B cell (primary cell): ENCODE data around the gene ATF6B. TPM values are rescaled to one million over a fixed set of nuclear protein-coding genes. Genes with fewer than 3 reads are reported as not detected.

Experiments used
- ATAC-seq: fragments of 200-7000 bp; cut with Tn5 transposase; one replicate; pipeline ENCODE4 v1.10.0; 2021; ENCODE audit warnings: low read depth, mild to moderate bottlenecking, moderate number of reproducible peaks, moderate library complexity
- CTCF ChIA-PET: fragments of 350-600 bp; sonication (Branson Sonifier 250); formaldehyde crosslinking; loops from one replicate; lab custom pipeline; 2021; ENCODE audit warnings: antibody characterized with exemption, inconsistent platforms; lab: Charles Lee
- POLR2A ChIA-PET: fragments of 350-600 bp; sonication (Branson Sonifier 250); formaldehyde crosslinking; loops from one replicate; lab custom pipeline; 2021; ENCODE audit warnings: antibody characterized with exemption; lab: Charles Lee
- DNase-seq: peaks from one replicate; pipeline ENCODE4 v3.0.0; 2013
- H2AFZ ChIP-seq: 2 replicates; pipeline ENCODE4 v1.6.1; 2012; ENCODE audit warnings: mild to moderate bottlenecking, low read depth, low read length; ENCODE audit not compliant: insufficient read depth, poor library complexity, severe bottlenecking
- H3K27ac ChIP-seq, 2 donors: 1 replicate in 1 of 2; 2 replicates in 1 of 2; pipeline ENCODE4 v1.5.1; 2012 to 2013; ENCODE audit warnings: low read length in 2 of 2, mild to moderate bottlenecking in 2 of 2, moderate library complexity in 1 of 2
- H3K27me3 ChIP-seq, 4 experiments: fragments of 200-600 bp in 1 of 4; sonication (generic) in 1 of 4; replicated peaks in 1 of 4; 1 replicate in 2 of 4; 2 replicates in 2 of 4; pipeline versions ENCODE4 v1.6.1 to v1.7.0; 2013 to 2016; ENCODE audit warnings: low read length in 3 of 4, mild to moderate bottlenecking in 2 of 4, mixed read lengths in 1 of 4, moderate library complexity in 1 of 4; ENCODE audit not compliant: insufficient read depth in 4 of 4, control insufficient read depth in 3 of 4; ENCODE audit errors: control extremely low read depth in 1 of 4
- H3K36me3 ChIP-seq, 2 experiments: replicated peaks in 1 of 2; 1 replicate in 1 of 2; 2 replicates in 1 of 2; pipeline versions ENCODE4 v1.6.1 to v1.7.1; 2013; ENCODE audit warnings: low read length in 1 of 2; ENCODE audit not compliant: insufficient read depth in 2 of 2, control insufficient read depth in 1 of 2; ENCODE audit errors: control extremely low read depth in 1 of 2, extremely low read depth in 1 of 2
- H3K4me1 ChIP-seq, 2 donors: fragments of 200-600 bp in 1 of 2; sonication (generic) in 1 of 2; 1 replicate in 1 of 2; 2 replicates in 1 of 2; pipeline versions ENCODE4 v1.5.1 to v1.6.1; 2013 to 2017; ENCODE audit warnings: low read length in 2 of 2; ENCODE audit not compliant: control insufficient read depth in 2 of 2, insufficient read depth in 2 of 2
- H3K4me2 ChIP-seq: replicated peaks from 2 replicates; pipeline ENCODE3; 2012; ENCODE audit warnings: mild to moderate bottlenecking, low read depth, low read length; ENCODE audit not compliant: poor library complexity, severe bottlenecking
- H3K4me3 ChIP-seq, 5 experiments: fragments of 200-600 bp in 1 of 5; sonication (generic) in 1 of 5; 1 replicate in 3 of 5; 2 replicates in 2 of 5; pipeline versions ENCODE4 v1.5.1 to v1.7.0; 2011 to 2016; ENCODE audit warnings: low read length in 4 of 5, mild to moderate bottlenecking in 4 of 5, low read depth in 2 of 5, control low read depth in 1 of 5, moderate library complexity in 1 of 5; ENCODE audit not compliant: insufficient read depth in 1 of 5; ENCODE audit errors: control extremely low read depth in 1 of 5, extremely low read depth in 1 of 5
- H3K79me2 ChIP-seq: fragments of 200-600 bp; sonication (generic); one replicate; pipeline ENCODE4 v1.6.0; 2016; ENCODE audit warnings: low read length; ENCODE audit not compliant: control insufficient read depth, insufficient read depth
- H3K9ac ChIP-seq: fragments of 200-600 bp; sonication (generic); 2 replicates; pipeline ENCODE4 v1.6.1; 2017; ENCODE audit warnings: mild to moderate bottlenecking, low read length, moderate library complexity
- H3K9me3 ChIP-seq, 3 donors: one replicate each; pipeline versions ENCODE4 v1.6.1 to v1.7.1; 2013; ENCODE audit warnings: low read length in 2 of 3; ENCODE audit not compliant: control insufficient read depth in 2 of 3, insufficient read depth in 1 of 3; ENCODE audit errors: control extremely low read depth in 1 of 3
- H4K20me1 ChIP-seq: 2 replicates; pipeline ENCODE4 v1.6.0; 2012; ENCODE audit warnings: mild to moderate bottlenecking, low read length; ENCODE audit not compliant: insufficient read depth, control insufficient read depth, poor library complexity, severe bottlenecking
- H3K27ac Mint-ChIP-seq: one replicate; pipeline ENCODE4 v1.8.0; 2021; ENCODE audit warnings: mixed read lengths
- H3K27me3 Mint-ChIP-seq: one replicate; pipeline ENCODE4 v1.8.0; 2021; ENCODE audit warnings: mixed read lengths
- H3K4me1 Mint-ChIP-seq: one replicate; pipeline ENCODE4 v1.8.0; 2021; ENCODE audit warnings: mixed read lengths
- H3K4me3 Mint-ChIP-seq: one replicate; pipeline ENCODE4 v1.8.0; 2021; ENCODE audit warnings: mixed read lengths
- H3K9me3 Mint-ChIP-seq: one replicate; pipeline ENCODE4 v1.8.0; 2022; ENCODE audit warnings: mixed read lengths; ENCODE audit not compliant: insufficient read depth
- EZH2 ChIP-seq: IDR thresholded peaks from 2 replicates; pipeline ENCODE4 v1.6.1; 2012; ENCODE audit warnings: borderline replicate concordance, low read depth, mild to moderate bottlenecking, moderate library complexity, low read length; ENCODE audit not compliant: insufficient read depth, poor library complexity, severe bottlenecking
- WGBS: methylation state at CpG from one replicate; pipeline ENCODE4 v1.1.5; 2013; ENCODE audit warnings: missing lambda C conversion rate; ENCODE audit not compliant: insufficient coverage; 5-methylcytosine and 5-hydroxymethylcytosine counted together
- intact Hi-C: fragments of 100-400 bp; cut with micrococcal nuclease; formaldehyde crosslinking; loops from one replicate; pipeline ENCODE4 v1.10.0; 2022
- polyA plus RNA-seq: library from polyadenylated mRNA; depleted of rRNA; stranded (reverse); fragments of >200 nt; gene quantifications from 2 replicates; pipeline ENCODE4 v1.2.3, GENCODE V29; 2012
- total RNA-seq, 2 donors: library from RNA; stranded (reverse); fragments of 120-200 nt in 1 of 2; gene quantifications; 1 replicate in 1 of 2; 2 replicates in 1 of 2; pipeline versions ENCODE4 v1.2.3 to v1.2.4, GENCODE V29; 2013 to 2022
- TF ChIP-seq, protein P1 (sequence below): fragments of 200-600 bp; IDR thresholded peaks from one replicate; pipeline ENCODE4 v1.8.0; 2022; ENCODE audit warnings: antibody characterized with exemption, mild to moderate bottlenecking

ATF6B gene
- total and polyA plus RNA-seq, 2 donors (not counting 1 experiment from before 2014, with no cell fraction given): 180 to 201 TPM

DNA sequence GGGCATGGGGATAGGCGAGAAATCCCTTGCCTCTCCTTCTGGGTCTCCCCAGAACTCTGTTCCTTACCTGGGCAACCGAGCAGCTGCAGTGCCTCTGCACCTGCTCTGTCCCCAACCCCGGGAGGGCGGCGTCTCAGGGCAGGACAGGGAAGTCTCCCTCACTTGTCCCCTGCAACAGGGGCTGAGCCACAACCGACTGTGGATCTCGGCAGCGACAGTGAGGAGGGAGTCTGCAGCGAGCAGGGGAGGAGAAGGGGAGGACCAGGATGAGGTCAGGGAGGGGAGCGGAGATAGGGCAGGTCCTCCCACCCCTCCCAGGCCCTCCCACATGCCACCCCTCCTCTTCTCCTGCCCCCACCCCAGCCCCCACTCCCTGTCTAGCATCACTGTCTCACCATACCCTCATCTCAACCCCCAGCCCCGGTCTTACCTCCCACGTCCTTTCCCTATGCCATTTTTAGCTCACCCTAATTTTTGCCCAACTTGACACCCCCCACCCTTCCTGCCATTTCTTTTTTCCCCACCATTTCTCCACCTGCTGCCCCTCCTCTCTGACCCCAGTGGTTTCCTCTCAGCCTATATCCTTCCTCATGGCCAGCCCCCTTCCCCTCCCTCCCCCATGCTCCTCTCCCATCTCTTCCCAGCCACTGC, 18.8 kb downstream of the ATF6B start, which contains the start of gene TNXB:
Gene TNXB, minus strand, starts transcription at position 225 of the 651 bp plus-strand sequence. CDS start 11,140 bp downstream, outside the sequence.
- no peak within 1 kb of the TSS for H3K4me3 ChIP-seq
- H3K27me3 ChIP-seq: peaks cover 0 to 35% (median 10%) of the 10 kb centered on the region in 4 experiments
- no peak within 1 kb of the TSS for H3K9ac ChIP-seq
- ChIA-PET CTCF (interaction anchor here (0.7 kb wide), 1 partner anchor 61 kb away, joined by 4 read pairs; no protein-coding TSS in a partner anchor), POLR2A (interaction anchor here (0.6 kb wide), 1 partner anchor 1989 kb away, joined by 3 read pairs; no protein-coding TSS in a partner anchor)
- Mint-ChIP-seq H3K27me3 (peaks cover 34% of the 10 kb centered on the region), H3K4me1 (peaks cover 11% of the 10 kb centered on the region), H3K9me3 (no peaks in the 10 kb centered on the region), H3K4me3 (no peak within 1 kb of the TSS), H3K27ac (peak within 1 kb of the TSS; percentile 71)
- DNase-seq (no peak), ATAC-seq (no peak)
- no peak within 1 kb of the TSS for H2AFZ ChIP-seq
- H3K36me3 ChIP-seq: peaks cover 0 to 3% of the 10 kb centered on the region in 2 experiments
- H3K27ac ChIP-seq: no peak within 1 kb of the TSS
- no peaks in the 10 kb centered on the region for H3K9me3 ChIP-seq
- 1% methylated on average over 6 of the region's 12 CpGs for WGBS
- no peaks in the 10 kb centered on the region for H4K20me1 ChIP-seq
- H3K79me2 ChIP-seq: no peaks in the 10 kb centered on the region
- intact Hi-C loops: no loop called here
- no peak within 1 kb of the TSS for H3K4me2 ChIP-seq
- peaks cover 13 to 15% of the 10 kb centered on the region in 2 donors for H3K4me1 ChIP-seq
- no peak for TF ChIP-seq EZH2
- TF ChIP-seq, protein P1, sequence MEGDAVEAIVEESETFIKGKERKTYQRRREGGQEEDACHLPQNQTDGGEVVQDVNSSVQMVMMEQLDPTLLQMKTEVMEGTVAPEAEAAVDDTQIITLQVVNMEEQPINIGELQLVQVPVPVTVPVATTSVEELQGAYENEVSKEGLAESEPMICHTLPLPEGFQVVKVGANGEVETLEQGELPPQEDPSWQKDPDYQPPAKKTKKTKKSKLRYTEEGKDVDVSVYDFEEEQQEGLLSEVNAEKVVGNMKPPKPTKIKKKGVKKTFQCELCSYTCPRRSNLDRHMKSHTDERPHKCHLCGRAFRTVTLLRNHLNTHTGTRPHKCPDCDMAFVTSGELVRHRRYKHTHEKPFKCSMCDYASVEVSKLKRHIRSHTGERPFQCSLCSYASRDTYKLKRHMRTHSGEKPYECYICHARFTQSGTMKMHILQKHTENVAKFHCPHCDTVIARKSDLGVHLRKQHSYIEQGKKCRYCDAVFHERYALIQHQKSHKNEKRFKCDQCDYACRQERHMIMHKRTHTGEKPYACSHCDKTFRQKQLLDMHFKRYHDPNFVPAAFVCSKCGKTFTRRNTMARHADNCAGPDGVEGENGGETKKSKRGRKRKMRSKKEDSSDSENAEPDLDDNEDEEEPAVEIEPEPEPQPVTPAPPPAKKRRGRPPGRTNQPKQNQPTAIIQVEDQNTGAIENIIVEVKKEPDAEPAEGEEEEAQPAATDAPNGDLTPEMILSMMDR: no peak

DNA sequence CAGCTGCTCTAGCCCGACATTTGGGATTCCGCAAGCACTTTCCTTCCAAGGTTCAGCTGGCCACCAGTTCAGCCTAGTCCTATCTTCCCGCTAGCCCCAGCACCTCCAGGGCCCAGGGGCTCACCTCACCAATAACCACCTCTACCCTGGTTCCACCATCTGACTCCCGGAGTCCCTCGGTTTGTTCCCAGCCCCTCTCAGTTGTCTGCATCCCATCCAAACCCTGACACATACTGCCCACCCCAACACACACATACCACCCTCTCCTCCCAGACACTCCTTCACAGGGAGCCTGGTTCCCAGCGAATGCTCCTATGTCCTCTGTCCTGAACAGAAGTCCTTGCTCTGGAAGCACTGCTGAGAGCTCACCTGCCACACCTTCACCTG, 19.3 kb downstream of the ATF6B start:
- Histone ChIP-seq H3K27ac (no peak overlapping the region), H3K79me2 (no peaks in the 10 kb centered on the region), H4K20me1 (no peaks in the 10 kb centered on the region), H3K9me3 (no peaks in the 10 kb centered on the region), H3K4me3 (no peak overlapping the region), H3K27me3 (peaks cover 0 to 36% (median 12%) of the 10 kb centered on the region in 4 experiments), H3K4me1 (peaks cover 13 to 15% of the 10 kb centered on the region in 2 donors), H3K9ac (no peak overlapping the region), H2AFZ (no peak overlapping the region), H3K36me3 (peaks cover 0 to 3% of the 10 kb centered on the region in 2 experiments), H3K4me2 (no peak overlapping the region)
- DNase-seq (no peak), ATAC-seq (no peak)
- Mint-ChIP-seq H3K27ac (no peak overlapping the region), H3K4me3 (no peak overlapping the region), H3K27me3 (peaks cover 38% of the 10 kb centered on the region), H3K4me1 (peaks cover 11% of the 10 kb centered on the region), H3K9me3 (no peaks in the 10 kb centered on the region)
- TF ChIP-seq, protein P1: no peak
- TF ChIP-seq EZH2: no peak
- intact Hi-C loops: no loop called here
- WGBS: 53% methylated on average over 6 of the region's 6 CpGs
- POLR2A ChIA-PET: interaction anchor here (0.7 kb wide), 1 partner anchor 20 kb away, joined by 3 read pairs; no protein-coding TSS in a partner anchor
- CTCF ChIA-PET: interaction anchor here (0.6 kb wide), 1 partner anchor 134 kb away, joined by 4 read pairs; no protein-coding TSS in a partner anchor
